WTC11 (cell line): ENCODE measurements around the gene ZNF526. TPM values are rescaled to one million over a fixed set of nuclear protein-coding genes. Genes with fewer than 3 reads are reported as not detected.

Experiments used
- ATAC-seq: fragments of 200-7000 bp; cut with Tn5 transposase; 2 replicates; pipeline ENCODE4 v1.10.0; 2021; ENCODE audit warnings: mild to moderate bottlenecking, moderate library complexity
- CTCF ChIA-PET: fragments of 300-600 bp; sonication (Branson Sonifier 250); formaldehyde crosslinking; loops from one replicate; lab custom pipeline; 2021; ENCODE audit warnings: antibody characterized with exemption; lab: Charles Lee
- POLR2A ChIA-PET: fragments of 350-600 bp; sonication (Branson Sonifier 250); formaldehyde crosslinking; loops from one replicate; lab custom pipeline; 2021; ENCODE audit warnings: antibody characterized with exemption; lab: Charles Lee
- DNase-seq: peaks from one replicate; pipeline ENCODE4 v3.0.0; 2021; ENCODE audit warnings: low spot score
- H3K27ac Mint-ChIP-seq: 2 replicates; pipeline ENCODE4 v1.8.0; 2021; ENCODE audit warnings: mixed read lengths
- H3K27me3 Mint-ChIP-seq: 2 replicates; pipeline ENCODE4 v1.8.0; 2021; ENCODE audit warnings: low read depth, mild to moderate bottlenecking, moderate library complexity, mixed read lengths
- H3K36me3 Mint-ChIP-seq: 2 replicates; pipeline ENCODE4 v1.8.0; 2021; ENCODE audit warnings: mixed read lengths
- H3K4me1 Mint-ChIP-seq: 2 replicates; pipeline ENCODE4 v1.8.0; 2022; ENCODE audit warnings: mixed read lengths
- H3K4me3 Mint-ChIP-seq: 2 replicates; pipeline ENCODE4 v1.8.0; 2021; ENCODE audit warnings: mild to moderate bottlenecking, moderate library complexity, mixed read lengths
- H3K9me3 Mint-ChIP-seq: 2 replicates; pipeline ENCODE4 v1.8.0; 2021; ENCODE audit warnings: mixed read lengths
- ATF1 ChIP-seq: sonication (generic); formaldehyde crosslinking; IDR thresholded peaks from 2 replicates; pipeline ENCODE4 v1.8.1; 2023; ENCODE audit warnings: mild to moderate bottlenecking, moderate library complexity, missing genetic modification reagents
- EMX1 ChIP-seq: fragments of 250-450 bp; sonication (Bioruptor Pico); IDR thresholded peaks from 2 replicates; pipeline ENCODE4 v1.8.0; 2021; ENCODE audit warnings: mild to moderate bottlenecking
- ETV6 ChIP-seq: sonication (generic); formaldehyde crosslinking; IDR thresholded peaks from 2 replicates; pipeline ENCODE4 v1.8.1; 2022; ENCODE audit warnings: mild to moderate bottlenecking, missing genetic modification reagents
- HMGA2 ChIP-seq: fragments of 250-450 bp; sonication (Bioruptor Pico); IDR thresholded peaks from 2 replicates; pipeline ENCODE4 v1.4.0; 2021; ENCODE audit warnings: mild to moderate bottlenecking, moderate library complexity
- JAZF1 ChIP-seq: fragments of 250-450 bp; sonication (Bioruptor Pico); IDR thresholded peaks from 2 replicates; pipeline ENCODE4 v1.9.0; 2021; ENCODE audit warnings: moderate library complexity, mild to moderate bottlenecking, inconsistent platforms
- KAT7 ChIP-seq: sonication (generic); formaldehyde crosslinking; IDR thresholded peaks from 2 replicates; pipeline ENCODE4 v1.8.1; 2023; ENCODE audit warnings: missing genetic modification reagents, mild to moderate bottlenecking, borderline replicate concordance
- NR3C1 ChIP-seq: sonication (generic); formaldehyde crosslinking; conservative IDR thresholded peaks from 2 replicates; pipeline ENCODE4 v1.8.1; 2023; ENCODE audit warnings: low read depth, mild to moderate bottlenecking, missing genetic modification reagents
- SMAD4 ChIP-seq: sonication (generic); formaldehyde crosslinking; IDR thresholded peaks from 2 replicates; pipeline ENCODE4 v1.8.0; 2022; ENCODE audit warnings: mild to moderate bottlenecking, missing genetic modification reagents
- SOX15 ChIP-seq: fragments of 250-450 bp; sonication (Bioruptor Pico); IDR thresholded peaks from 2 replicates; pipeline ENCODE4 v1.9.0; 2021; ENCODE audit warnings: mild to moderate bottlenecking
- TEAD1 ChIP-seq: sonication (generic); formaldehyde crosslinking; IDR thresholded peaks from 2 replicates; pipeline ENCODE4 v1.8.0; 2022; ENCODE audit warnings: mild to moderate bottlenecking, missing genetic modification reagents
- TP53 ChIP-seq: sonication (generic); formaldehyde crosslinking; IDR thresholded peaks from 2 replicates; pipeline ENCODE4 v1.8.1; 2023; ENCODE audit warnings: mild to moderate bottlenecking, missing genetic modification reagents
- ZNF121 ChIP-seq: sonication (generic); formaldehyde crosslinking; IDR thresholded peaks from 2 replicates; pipeline ENCODE4 v1.8.0; 2023; ENCODE audit warnings: missing genetic modification reagents
- ZNF232 ChIP-seq: sonication (generic); formaldehyde crosslinking; IDR thresholded peaks from 2 replicates; pipeline ENCODE4 v1.8.0; 2022; ENCODE audit warnings: mild to moderate bottlenecking, missing genetic modification reagents
- ZNF263 ChIP-seq: sonication (generic); formaldehyde crosslinking; IDR thresholded peaks from 2 replicates; pipeline ENCODE4 v1.8.1; 2022; ENCODE audit warnings: low read depth, mild to moderate bottlenecking, moderate library complexity, missing genetic modification reagents
- total RNA-seq: library from RNA; stranded (reverse); gene quantifications from 3 replicates; pipeline ENCODE4 v1.2.3, GENCODE V29; 2021
- TF ChIP-seq, protein P1 (sequence below): fragments of 250-450 bp; sonication (Bioruptor Pico); IDR thresholded peaks from 2 replicates; pipeline ENCODE4 v1.9.0; 2021; ENCODE audit warnings: mild to moderate bottlenecking
- TF ChIP-seq, protein P2 (sequence below): fragments of 250-450 bp; sonication (Bioruptor Pico); IDR thresholded peaks from 2 replicates; pipeline ENCODE4 v1.9.0; 2021; ENCODE audit warnings: mild to moderate bottlenecking, borderline replicate concordance
- TF ChIP-seq, protein P3 (sequence below): sonication (generic); formaldehyde crosslinking; IDR thresholded peaks from 2 replicates; pipeline ENCODE4 v1.8.1; 2023; ENCODE audit warnings: mild to moderate bottlenecking, missing genetic modification reagents
- TF ChIP-seq, protein P4 (sequence below): sonication (generic); formaldehyde crosslinking; IDR thresholded peaks from 2 replicates; pipeline ENCODE4 v1.8.0; 2023; ENCODE audit warnings: missing genetic modification reagents, mild to moderate bottlenecking, borderline replicate concordance
- TF ChIP-seq, protein P5 (sequence below): fragments of 250-450 bp; sonication (Bioruptor Pico); conservative IDR thresholded peaks from 2 replicates; pipeline ENCODE4 v1.9.0; 2021; ENCODE audit warnings: mild to moderate bottlenecking
- TF ChIP-seq, protein P6 (sequence below): sonication (generic); formaldehyde crosslinking; IDR thresholded peaks from 2 replicates; pipeline ENCODE4 v1.8.1; 2023; ENCODE audit warnings: mild to moderate bottlenecking, missing genetic modification reagents

Gene ZNF526
- total RNA-seq, 1 experiment from 2014 or later: 18.3 TPM

DNA sequence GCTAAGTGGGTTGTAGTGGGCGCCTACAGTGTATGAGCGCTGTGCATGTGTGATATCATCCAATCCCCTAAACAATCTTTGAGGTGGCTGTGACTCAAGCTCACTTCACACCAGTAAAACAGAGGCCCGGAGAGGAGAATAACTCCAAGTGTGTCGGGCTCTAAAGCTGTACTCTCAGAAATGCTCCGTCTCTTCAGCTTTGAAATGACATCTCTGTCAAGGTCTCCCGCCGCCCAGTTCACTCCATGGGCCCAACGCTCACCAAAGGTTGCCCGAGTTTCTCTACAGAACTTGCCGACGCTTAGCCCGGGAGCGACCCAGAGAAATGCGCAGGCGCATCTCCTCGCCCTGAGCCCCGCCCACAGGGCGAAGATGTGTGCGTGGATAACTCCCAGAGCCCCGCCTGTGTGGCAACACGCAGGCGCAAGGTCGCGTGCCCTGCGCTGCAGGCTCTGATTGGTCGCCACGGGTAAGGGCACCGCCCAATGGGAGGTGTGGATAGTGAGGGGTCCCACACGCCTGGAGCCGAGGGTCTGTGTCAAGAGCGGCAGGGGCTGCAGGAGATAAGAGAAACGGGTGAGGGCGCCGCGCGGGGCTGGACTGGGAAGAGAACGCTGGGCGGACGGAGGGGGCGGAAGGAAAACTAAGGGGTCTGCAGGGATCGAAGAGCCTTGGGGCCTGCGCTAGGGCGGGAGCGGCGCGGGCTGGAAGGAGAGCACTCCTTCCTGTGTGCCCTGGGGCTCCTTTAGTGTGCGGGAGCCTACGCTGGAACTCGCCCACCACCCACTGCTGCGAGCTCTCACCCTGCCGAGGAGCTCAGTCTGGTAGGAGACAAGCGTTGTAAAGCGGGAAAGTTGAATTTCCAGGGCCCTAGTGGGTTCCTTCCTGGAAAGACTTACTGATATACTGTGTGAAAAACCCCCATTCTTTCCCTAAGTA lies at the start of gene ZNF526 (continued):
- TF ChIP-seq, protein P1, sequence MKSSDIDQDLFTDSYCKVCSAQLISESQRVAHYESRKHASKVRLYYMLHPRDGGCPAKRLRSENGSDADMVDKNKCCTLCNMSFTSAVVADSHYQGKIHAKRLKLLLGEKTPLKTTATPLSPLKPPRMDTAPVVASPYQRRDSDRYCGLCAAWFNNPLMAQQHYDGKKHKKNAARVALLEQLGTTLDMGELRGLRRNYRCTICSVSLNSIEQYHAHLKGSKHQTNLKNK (CRISPR knock-in tag): no peak
- TF ChIP-seq, protein P2, sequence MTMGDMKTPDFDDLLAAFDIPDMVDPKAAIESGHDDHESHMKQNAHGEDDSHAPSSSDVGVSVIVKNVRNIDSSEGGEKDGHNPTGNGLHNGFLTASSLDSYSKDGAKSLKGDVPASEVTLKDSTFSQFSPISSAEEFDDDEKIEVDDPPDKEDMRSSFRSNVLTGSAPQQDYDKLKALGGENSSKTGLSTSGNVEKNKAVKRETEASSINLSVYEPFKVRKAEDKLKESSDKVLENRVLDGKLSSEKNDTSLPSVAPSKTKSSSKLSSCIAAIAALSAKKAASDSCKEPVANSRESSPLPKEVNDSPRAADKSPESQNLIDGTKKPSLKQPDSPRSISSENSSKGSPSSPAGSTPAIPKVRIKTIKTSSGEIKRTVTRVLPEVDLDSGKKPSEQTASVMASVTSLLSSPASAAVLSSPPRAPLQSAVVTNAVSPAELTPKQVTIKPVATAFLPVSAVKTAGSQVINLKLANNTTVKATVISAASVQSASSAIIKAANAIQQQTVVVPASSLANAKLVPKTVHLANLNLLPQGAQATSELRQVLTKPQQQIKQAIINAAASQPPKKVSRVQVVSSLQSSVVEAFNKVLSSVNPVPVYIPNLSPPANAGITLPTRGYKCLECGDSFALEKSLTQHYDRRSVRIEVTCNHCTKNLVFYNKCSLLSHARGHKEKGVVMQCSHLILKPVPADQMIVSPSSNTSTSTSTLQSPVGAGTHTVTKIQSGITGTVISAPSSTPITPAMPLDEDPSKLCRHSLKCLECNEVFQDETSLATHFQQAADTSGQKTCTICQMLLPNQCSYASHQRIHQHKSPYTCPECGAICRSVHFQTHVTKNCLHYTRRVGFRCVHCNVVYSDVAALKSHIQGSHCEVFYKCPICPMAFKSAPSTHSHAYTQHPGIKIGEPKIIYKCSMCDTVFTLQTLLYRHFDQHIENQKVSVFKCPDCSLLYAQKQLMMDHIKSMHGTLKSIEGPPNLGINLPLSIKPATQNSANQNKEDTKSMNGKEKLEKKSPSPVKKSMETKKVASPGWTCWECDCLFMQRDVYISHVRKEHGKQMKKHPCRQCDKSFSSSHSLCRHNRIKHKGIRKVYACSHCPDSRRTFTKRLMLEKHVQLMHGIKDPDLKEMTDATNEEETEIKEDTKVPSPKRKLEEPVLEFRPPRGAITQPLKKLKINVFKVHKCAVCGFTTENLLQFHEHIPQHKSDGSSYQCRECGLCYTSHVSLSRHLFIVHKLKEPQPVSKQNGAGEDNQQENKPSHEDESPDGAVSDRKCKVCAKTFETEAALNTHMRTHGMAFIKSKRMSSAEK: no peak
- TF ChIP-seq ZNF232: no peak
- TF ChIP-seq TEAD1 (CRISPR knock-in tag): no peak
- TF ChIP-seq, protein P3, sequence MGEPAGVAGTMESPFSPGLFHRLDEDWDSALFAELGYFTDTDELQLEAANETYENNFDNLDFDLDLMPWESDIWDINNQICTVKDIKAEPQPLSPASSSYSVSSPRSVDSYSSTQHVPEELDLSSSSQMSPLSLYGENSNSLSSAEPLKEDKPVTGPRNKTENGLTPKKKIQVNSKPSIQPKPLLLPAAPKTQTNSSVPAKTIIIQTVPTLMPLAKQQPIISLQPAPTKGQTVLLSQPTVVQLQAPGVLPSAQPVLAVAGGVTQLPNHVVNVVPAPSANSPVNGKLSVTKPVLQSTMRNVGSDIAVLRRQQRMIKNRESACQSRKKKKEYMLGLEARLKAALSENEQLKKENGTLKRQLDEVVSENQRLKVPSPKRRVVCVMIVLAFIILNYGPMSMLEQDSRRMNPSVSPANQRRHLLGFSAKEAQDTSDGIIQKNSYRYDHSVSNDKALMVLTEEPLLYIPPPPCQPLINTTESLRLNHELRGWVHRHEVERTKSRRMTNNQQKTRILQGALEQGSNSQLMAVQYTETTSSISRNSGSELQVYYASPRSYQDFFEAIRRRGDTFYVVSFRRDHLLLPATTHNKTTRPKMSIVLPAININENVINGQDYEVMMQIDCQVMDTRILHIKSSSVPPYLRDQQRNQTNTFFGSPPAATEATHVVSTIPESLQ (CRISPR knock-in tag): no peak
- TF ChIP-seq, protein P4, sequence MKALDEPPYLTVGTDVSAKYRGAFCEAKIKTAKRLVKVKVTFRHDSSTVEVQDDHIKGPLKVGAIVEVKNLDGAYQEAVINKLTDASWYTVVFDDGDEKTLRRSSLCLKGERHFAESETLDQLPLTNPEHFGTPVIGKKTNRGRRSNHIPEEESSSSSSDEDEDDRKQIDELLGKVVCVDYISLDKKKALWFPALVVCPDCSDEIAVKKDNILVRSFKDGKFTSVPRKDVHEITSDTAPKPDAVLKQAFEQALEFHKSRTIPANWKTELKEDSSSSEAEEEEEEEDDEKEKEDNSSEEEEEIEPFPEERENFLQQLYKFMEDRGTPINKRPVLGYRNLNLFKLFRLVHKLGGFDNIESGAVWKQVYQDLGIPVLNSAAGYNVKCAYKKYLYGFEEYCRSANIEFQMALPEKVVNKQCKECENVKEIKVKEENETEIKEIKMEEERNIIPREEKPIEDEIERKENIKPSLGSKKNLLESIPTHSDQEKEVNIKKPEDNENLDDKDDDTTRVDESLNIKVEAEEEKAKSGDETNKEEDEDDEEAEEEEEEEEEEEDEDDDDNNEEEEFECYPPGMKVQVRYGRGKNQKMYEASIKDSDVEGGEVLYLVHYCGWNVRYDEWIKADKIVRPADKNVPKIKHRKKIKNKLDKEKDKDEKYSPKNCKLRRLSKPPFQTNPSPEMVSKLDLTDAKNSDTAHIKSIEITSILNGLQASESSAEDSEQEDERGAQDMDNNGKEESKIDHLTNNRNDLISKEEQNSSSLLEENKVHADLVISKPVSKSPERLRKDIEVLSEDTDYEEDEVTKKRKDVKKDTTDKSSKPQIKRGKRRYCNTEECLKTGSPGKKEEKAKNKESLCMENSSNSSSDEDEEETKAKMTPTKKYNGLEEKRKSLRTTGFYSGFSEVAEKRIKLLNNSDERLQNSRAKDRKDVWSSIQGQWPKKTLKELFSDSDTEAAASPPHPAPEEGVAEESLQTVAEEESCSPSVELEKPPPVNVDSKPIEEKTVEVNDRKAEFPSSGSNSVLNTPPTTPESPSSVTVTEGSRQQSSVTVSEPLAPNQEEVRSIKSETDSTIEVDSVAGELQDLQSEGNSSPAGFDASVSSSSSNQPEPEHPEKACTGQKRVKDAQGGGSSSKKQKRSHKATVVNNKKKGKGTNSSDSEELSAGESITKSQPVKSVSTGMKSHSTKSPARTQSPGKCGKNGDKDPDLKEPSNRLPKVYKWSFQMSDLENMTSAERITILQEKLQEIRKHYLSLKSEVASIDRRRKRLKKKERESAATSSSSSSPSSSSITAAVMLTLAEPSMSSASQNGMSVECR: peak; percentile 69; the same call in 1 of the 2 replicates
- TF ChIP-seq KAT7 (CRISPR knock-in tag): no peak
- TF ChIP-seq SOX15 (CRISPR knock-in tag): no peak
- no peak for TF ChIP-seq NR3C1
- TF ChIP-seq TP53 (CRISPR knock-in tag): no peak
- TF ChIP-seq ZNF121 (CRISPR knock-in tag): no peak
- TF ChIP-seq ATF1 (CRISPR knock-in tag): no peak
- no peak for TF ChIP-seq SMAD4 (CRISPR knock-in tag)
- TF ChIP-seq HMGA2 (CRISPR knock-in tag): no peak

DNA sequence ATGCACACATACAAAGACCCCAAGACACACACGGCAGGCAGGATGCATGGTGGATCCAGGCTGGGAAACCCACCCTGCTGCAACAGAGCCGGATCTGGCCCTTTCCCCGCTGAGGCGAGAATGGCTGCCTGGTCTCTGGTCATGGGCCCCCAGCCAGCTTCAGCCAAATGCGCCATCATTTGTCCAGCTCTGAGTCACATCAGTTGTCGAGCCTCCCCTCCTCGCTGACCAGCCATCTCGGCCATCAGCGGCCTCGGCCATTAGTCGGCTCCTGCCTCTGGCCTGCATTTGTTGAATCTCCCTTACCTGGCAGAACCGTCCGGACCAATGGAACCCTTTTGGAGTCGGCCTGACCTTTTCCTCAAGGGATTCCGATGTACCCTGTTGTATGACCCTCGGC lies 49.4 kb upstream of the ZNF526 start:
- POLR2A ChIA-PET: no interaction called here
- Mint-ChIP-seq H3K27me3 (peaks cover 38% of the 10 kb centered on the region), H3K4me1 (peaks cover 10% of the 10 kb centered on the region), H3K9me3 (no peaks in the 10 kb centered on the region), H3K36me3 (no peaks in the 10 kb centered on the region), H3K27ac (no peak overlapping the region), H3K4me3 (no peak overlapping the region)
- DNase-seq: no peak
- no peak for ATAC-seq
- CTCF ChIA-PET: no interaction called here
- TF ChIP-seq EMX1 (CRISPR knock-in tag) (no peak), ETV6 (no peak), JAZF1 (CRISPR knock-in tag) (no peak), ZNF263 (CRISPR knock-in tag) (no peak)
- TF ChIP-seq, protein P3 (CRISPR knock-in tag): no peak
- TF ChIP-seq, protein P5, sequence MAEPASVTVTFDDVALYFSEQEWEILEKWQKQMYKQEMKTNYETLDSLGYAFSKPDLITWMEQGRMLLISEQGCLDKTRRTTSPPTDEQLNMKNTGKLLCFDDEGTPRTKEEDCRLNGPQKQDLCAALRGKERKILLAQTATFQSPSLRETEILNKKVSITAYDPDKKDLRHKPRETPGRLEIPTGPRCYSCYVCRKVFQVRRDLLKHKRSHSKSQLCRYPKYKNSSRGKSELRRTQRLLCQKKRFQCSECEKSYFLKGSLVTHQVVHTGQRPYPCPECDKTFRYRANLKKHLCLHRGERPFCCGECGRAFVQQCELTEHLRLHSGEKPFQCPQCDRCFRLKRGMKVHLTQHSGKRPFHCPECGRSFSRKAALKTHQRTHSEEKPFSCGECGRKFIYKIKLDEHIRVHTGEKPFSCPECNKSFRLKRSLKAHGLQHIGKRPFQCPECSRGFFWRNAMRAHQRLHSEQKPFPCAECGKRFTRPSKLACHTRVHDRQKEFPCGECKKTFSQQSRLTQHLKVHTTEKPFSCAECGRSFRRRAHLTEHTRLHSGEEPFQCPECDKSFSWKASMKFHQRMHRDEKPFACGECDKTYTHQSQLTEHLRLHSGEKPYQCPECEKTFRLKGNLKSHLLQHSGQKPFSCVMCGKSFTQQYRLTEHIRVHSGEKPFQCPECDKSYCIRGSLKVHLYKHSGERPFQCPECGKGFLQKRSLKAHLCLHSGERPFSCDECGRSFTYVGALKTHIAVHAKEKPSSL: no peak
- TF ChIP-seq, protein P6, sequence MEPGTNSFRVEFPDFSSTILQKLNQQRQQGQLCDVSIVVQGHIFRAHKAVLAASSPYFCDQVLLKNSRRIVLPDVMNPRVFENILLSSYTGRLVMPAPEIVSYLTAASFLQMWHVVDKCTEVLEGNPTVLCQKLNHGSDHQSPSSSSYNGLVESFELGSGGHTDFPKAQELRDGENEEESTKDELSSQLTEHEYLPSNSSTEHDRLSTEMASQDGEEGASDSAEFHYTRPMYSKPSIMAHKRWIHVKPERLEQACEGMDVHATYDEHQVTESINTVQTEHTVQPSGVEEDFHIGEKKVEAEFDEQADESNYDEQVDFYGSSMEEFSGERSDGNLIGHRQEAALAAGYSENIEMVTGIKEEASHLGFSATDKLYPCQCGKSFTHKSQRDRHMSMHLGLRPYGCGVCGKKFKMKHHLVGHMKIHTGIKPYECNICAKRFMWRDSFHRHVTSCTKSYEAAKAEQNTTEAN (CRISPR knock-in tag): no peak
